GM15510 (cell line): Measurements from ENCODE around the gene OTULIN.
A peak's percentile ranks its signal among the peaks of the same experiment; 100 is the strongest.

Source experiments
- POLR2A ChIP-seq: IDR thresholded peaks from 3 replicates; pipeline ENCODE4 v1.6.1; 2011; ENCODE audit warnings: borderline replicate concordance; ENCODE audit not compliant: insufficient read length; ENCODE audit errors: extremely low read depth

Gene OTULIN

GRCh38 chr5:14700478-14701436 is 36.2 kb downstream of the OTULIN start:
- no peak for TF ChIP-seq POLR2A

- TF ChIP-seq POLR2A = no peak
Measured at GRCh38 chr5:14701556-14701955, 37.0 kb downstream of the OTULIN start.

GRCh38 chr5:14702238-14702839 is 37.8 kb downstream of the OTULIN start:
- TF ChIP-seq POLR2A = peak; percentile 11

- no peak for TF ChIP-seq POLR2A
Measured at GRCh38 chr5:14705556-14705955, 41.0 kb downstream of the OTULIN start.

GRCh38 chr5:14706615-14707021 is 42.1 kb downstream of the OTULIN start:
- TF ChIP-seq POLR2A = no peak

GRCh38 chr5:14707811-14708390 is 43.4 kb downstream of the OTULIN start:
- no peak for TF ChIP-seq POLR2A

GRCh38 chr5:14708551-14708950 is 44.0 kb downstream of the OTULIN start:
- TF ChIP-seq POLR2A = no peak

GRCh38 chr5:14710313-14710994 is 45.9 kb downstream of the OTULIN start:
- no peak for TF ChIP-seq POLR2A

GRCh38 chr5:14712131-14712530 is 47.6 kb downstream of the OTULIN start:
- no peak for TF ChIP-seq POLR2A

GRCh38 chr5:14712666-14713065 is 48.1 kb downstream of the OTULIN start:
- no peak for TF ChIP-seq POLR2A

GRCh38 chr5:14713476-14714390 is 49.2 kb downstream of the OTULIN start:
- no peak for TF ChIP-seq POLR2A

GRCh38 chr5:14714706-14715105 is 50.2 kb downstream of the OTULIN start:
- no peak for TF ChIP-seq POLR2A

- no peak for TF ChIP-seq POLR2A
Measured at GRCh38 chr5:14715481-14715880, 51.0 kb downstream of the OTULIN start.

GRCh38 chr5:14716755-14717752 is 52.5 kb downstream of the OTULIN start:
- no peak for TF ChIP-seq POLR2A

GRCh38 chr5:14718778-14719177 is 54.3 kb downstream of the OTULIN start:
- no peak for TF ChIP-seq POLR2A
